ENCODE data around the gene PMEPA1.

PMEPA1 gene

GRCh38 chr20:57676589-57677583 lies 32.9 kb downstream of the PMEPA1 start:
- no peak for DNase-seq (ENCODE audit: low read depth in 3 of 3)

GRCh38 chr20:57675773-57676172 lies 34.0 kb downstream of the PMEPA1 start:
- no peak for DNase-seq (ENCODE audit: low read depth in 3 of 3)

GRCh38 chr20:57672953-57673575 lies 36.8 kb downstream of the PMEPA1 start:
- no peak for DNase-seq (ENCODE audit: low read depth in 3 of 3)

GRCh38 chr20:57672164-57672563 lies 37.7 kb downstream of the PMEPA1 start:
- no peak for DNase-seq (ENCODE audit: low read depth in 3 of 3)

GRCh38 chr20:57671662-57672061 lies 38.2 kb downstream of the PMEPA1 start:
- no peak for DNase-seq (ENCODE audit: low read depth in 3 of 3)

- DNase-seq (ENCODE audit: low read depth in 3 of 3): no peak
These were observed 38.8 kb downstream of the PMEPA1 start for GRCh38 chr20:57671072-57671391.

- no peak for DNase-seq (ENCODE audit: low read depth in 3 of 3)
These were observed 39.3 kb downstream of the PMEPA1 start for GRCh38 chr20:57670288-57671071.

GRCh38 chr20:57669632-57670031 lies 40.2 kb downstream of the PMEPA1 start:
- DNase-seq (ENCODE audit: low read depth in 3 of 3): no peak

- DNase-seq (ENCODE audit: low read depth in 3 of 3): no peak
These were observed 41.7 kb downstream of the PMEPA1 start for GRCh38 chr20:57667924-57668782.

- DNase-seq (ENCODE audit: low read depth in 3 of 3): no peak
These were observed 42.4 kb downstream of the PMEPA1 start for GRCh38 chr20:57667388-57667787.

- DNase-seq (ENCODE audit: low read depth in 3 of 3): no peak
These were observed 43.0 kb downstream of the PMEPA1 start for GRCh38 chr20:57666834-57667157.

- DNase-seq (ENCODE audit: low read depth in 3 of 3): no peak
These were observed 43.5 kb downstream of the PMEPA1 start for GRCh38 chr20:57666106-57666833.

- DNase-seq (ENCODE audit: low read depth in 3 of 3): no peak
These were observed 44.2 kb downstream of the PMEPA1 start for GRCh38 chr20:57665589-57665971.

GRCh38 chr20:57664924-57665588 lies 44.8 kb downstream of the PMEPA1 start:
- no peak for DNase-seq (ENCODE audit: low read depth in 3 of 3)

GRCh38 chr20:57664476-57664875 lies 45.3 kb downstream of the PMEPA1 start:
- DNase-seq (ENCODE audit: low read depth in 3 of 3): no peak

- no peak for DNase-seq (ENCODE audit: low read depth in 3 of 3)
These were observed 45.9 kb downstream of the PMEPA1 start for GRCh38 chr20:57663681-57664451.

GRCh38 chr20:57663241-57663640 lies 46.6 kb downstream of the PMEPA1 start:
- DNase-seq (ENCODE audit: low read depth in 3 of 3): no peak

- no peak for DNase-seq (ENCODE audit: low read depth in 3 of 3)
These were observed 47.2 kb downstream of the PMEPA1 start for GRCh38 chr20:57662456-57663240.
